DMS53 treated with DMSO at 0.1 percent for 48 hours (cell line): Measurements from ENCODE around the gene ODF2.
"Not testable (repeated sequence)": the region's sequence is repeated elsewhere in the genome, so short reads cannot be mapped to it uniquely, and the experiment has no call there.

Experiments used
- DNase-seq: peaks from one replicate; lab custom pipeline; 2025; ENCODE audit not compliant: unreplicated experiment; lab: John Stamatoyannopoulos, UW

Gene ODF2

DNA sequence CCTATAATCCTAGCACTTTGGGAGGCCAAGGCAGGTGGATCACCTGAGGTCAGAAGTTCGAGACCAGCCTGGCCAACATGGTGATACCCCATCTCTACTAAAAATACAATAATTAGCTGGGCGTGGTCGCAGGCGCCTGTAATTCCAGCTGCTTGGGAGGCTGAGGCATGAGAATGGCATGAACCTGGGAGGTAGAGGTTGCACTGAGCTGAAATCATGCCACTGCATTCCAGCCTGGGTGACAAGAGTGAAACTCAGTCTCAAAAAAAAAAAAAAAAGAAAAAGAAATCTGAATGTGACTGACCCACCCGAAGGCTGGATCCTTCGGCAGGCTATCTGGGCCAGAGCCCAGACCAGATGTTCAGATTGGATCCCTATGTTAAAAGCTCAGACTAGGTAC lies 32.5 kb upstream of the ODF2 start:
- not testable (repeated sequence) for DNase-seq

- no peak for DNase-seq
Measured at GRCh38 chr9:128424268-128424780, 31.5 kb upstream of the ODF2 start.

DNA sequence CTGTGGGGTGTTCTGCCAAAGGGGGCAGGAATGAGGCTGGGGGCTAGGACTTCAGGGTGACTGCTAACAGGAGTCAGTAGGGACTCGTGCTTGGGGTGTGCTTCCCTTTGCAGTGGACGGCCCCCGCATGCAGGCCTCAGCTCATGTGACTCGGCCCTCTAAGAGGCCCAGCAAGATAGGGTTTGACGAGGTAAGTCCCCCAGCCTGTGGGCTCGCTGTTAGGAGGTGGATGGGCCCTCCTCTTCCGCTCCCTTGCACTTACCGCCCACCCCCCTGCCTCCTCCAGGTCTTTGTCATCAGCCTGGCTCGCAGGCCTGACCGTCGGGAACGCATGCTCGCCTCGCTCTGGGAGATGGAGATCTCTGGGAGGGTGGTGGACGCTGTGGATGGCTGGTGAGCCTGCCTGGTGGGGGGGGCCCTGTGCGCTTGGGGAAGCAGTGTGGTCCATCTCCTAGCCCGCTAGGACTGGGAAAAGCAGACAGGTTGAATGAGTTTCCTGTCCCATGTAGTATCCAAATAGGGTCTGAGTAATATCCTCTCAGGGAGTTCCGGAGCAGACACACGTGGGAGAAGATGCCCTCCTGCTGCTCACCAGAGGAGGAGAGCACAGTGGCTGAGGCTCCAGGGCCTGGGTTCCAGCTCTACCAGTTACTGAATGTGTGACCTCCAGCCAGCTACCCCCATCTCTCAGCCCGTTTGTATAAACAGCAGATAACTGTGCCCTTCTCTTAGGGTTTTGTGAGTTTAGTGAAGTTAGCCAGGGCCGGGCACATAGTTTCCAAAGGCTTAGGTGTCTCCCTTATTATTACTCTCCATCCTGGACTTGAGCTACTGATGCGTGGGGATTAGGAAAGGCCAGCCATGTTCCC lies 26.9 kb upstream of the ODF2 start:
- no peak for DNase-seq

- no peak for DNase-seq
Measured at GRCh38 chr9:128429513-128430086, 26.2 kb upstream of the ODF2 start.

GRCh38 chr9:128431207-128431606 lies 24.6 kb upstream of the ODF2 start:
- DNase-seq: no peak

- DNase-seq: no peak
Measured at GRCh38 chr9:128434340-128434739, 21.5 kb upstream of the ODF2 start.

DNA sequence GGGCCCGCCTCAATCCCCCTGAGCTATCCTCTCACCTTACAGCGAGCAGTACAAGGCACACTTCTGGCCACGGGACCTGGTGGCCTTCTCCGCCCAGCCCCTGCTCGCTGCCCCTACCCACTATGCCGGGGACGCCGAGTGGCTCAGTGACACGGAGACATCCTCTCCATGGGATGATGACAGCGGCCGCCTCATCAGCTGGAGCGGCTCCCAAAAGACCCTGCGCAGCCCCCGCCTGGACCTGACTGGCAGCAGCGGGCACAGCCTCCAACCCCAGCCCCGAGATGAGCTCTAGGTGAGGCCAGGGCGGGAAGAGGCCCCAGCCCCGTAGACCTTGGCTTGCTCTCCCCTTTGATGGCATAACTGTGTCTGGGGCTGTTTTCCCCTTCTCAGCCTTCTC lies 20.2 kb upstream of the ODF2 start:
- no peak for DNase-seq

- DNase-seq: peak; percentile 80
Measured at GRCh38 chr9:128438343-128439109, 17.3 kb upstream of the ODF2 start.

DNA sequence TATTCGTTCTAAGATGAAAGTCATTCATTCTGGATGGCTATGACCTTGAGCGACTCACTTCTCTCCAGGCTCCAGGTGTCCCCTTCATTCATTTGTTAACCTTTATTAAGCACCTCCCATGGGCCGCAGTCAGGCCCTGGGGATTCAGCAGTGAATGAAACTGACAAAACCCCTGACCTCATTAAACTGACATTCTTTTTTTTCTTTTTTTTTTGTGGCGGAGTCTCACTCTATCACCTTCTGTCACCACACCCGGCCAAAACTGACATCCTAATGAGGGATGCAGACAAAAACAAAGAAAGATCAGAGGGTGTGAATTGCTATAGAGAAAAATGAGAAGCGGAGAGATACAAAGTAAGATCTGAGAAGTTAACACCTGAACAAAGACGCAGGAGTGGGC lies 16.5 kb upstream of the ODF2 start:
- no peak for DNase-seq

DNA sequence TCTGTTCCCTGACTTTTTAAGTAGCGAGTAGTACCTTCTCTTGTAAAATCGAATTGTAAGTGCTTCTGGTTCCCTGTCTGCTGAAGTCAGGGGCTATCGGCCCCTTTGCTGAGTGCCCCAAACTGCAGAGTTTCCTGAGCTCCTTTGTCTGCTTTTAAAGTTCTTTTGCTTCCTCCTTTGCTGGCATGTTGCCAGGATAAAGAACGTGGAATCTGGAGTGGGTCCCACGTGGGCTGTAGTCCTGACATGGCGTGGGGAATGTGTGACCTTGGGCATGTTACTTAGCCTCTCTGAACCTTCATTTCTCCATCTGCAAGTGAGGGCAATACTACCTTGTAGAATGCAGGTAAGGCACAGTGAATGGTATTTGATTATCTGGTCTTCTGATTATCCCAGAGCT lies 13.7 kb upstream of the ODF2 start:
- no peak for DNase-seq

DNA sequence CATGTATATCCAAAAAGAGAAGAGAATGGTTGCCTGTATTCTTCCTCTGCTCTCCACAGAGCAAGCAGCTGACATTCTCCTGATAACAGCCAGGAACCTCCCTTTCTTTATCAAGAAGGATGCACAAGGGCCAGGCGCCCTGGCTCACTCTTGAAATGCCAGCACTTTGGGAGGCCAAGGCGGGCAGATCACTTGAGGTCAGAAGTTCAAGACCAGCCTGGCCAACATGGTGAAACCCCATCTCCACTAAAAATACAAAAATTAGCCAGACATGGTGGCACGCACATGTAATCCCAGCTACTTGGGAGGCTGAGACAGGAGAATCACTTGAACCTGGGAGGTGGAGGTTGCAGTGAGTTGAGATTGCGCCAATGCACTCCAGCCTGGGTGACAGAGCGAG lies 9.3 kb upstream of the ODF2 start:
- not testable (repeated sequence) for DNase-seq

DNA sequence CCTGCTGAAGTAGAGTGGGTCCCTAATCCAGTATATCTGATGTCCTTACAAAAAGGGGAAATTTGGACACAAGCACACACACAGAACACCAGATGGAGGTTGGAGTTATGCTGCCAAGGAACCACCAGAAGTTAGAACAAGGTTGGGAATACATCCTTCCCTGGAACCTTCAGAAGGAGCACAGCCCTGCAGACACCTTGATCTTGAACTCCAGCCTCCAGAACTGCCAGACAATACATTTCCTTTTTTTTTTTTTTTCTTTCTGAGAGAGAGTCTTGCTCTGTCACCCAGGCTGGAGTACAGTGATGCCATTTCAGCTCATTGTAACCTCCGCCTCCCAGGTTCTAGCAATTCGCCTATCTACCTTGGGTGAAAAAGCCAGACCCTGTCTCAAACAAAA lies 7.1 kb upstream of the ODF2 start:
- DNase-seq: no peak

DNA sequence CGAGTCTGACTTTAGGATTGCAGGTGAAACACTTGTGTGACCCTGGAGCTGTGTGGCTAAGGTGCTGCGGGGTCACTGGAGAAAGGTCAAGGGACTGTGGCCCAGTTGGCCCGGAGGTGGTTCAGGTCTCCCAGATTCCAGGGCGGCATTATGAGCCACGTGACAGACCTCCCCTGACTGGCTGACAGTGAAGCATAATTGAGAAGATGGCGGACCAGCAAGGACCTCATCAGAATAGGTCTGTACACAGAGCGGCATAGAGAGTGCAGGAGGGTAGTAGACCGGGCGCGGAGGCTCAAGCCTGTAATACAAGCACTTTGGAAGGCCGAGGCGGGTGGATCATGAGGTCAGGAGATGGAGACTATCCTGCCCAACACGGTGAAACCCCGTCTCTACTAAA lies 815 bp upstream of the ODF2 start:
- peak; percentile 17 for DNase-seq

DNA sequence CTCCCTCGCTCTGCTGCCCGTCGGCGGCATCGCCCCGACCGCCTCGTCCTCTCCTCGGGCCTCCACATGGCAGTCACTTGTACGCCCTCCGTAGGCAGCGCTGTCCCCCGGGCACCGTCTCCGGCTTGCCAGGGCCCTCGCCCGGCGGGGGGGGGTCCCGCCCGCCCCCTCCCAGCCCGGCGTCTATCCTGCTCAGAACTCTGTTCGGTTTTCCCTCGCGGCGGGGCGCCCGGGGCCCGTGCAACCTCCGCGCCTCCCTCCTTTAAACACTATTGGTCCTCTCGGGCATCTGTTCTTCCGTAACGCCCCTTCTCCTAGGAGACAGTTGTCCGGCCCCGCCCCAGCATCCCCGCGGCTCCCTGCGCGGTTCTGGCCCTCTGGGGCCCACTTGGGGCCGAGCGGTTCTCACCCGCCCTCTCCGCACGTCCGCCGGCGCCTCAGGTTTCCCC lies 831 bp downstream of the ODF2 start:
- peak; percentile 62 for DNase-seq

GRCh38 chr9:128457207-128457606 lies 1.4 kb downstream of the ODF2 start:
- no peak for DNase-seq

- no peak for DNase-seq
Measured at GRCh38 chr9:128459011-128459410, 3.2 kb downstream of the ODF2 start.

GRCh38 chr9:128469070-128469469 lies 13.3 kb downstream of the ODF2 start:
- DNase-seq: no peak

GRCh38 chr9:128470560-128470959 lies 14.8 kb downstream of the ODF2 start:
- DNase-seq: no peak

GRCh38 chr9:128473104-128473503 lies 17.3 kb downstream of the ODF2 start:
- no peak for DNase-seq

DNA sequence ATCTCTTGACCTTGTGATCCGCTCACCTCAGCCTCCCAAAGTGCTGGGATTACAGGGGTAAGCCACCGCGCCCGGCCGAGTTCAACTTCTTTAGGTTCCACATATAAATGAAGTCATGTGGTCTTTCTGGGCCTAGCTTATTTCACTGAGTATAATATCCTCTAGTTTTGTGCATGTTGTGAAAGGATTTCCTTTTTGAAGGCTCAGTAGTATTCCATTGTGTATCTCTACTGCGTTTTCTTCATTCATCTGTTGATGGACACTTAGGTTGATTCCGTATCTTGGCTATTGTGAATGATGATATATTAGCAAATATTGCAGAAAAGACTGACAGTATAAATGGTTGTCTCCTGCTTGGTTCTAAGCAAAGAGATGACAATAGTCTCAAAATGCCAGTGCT lies 20.1 kb downstream of the ODF2 start:
- DNase-seq: no peak

- no peak for DNase-seq
Measured at GRCh38 chr9:128479262-128479661, 23.5 kb downstream of the ODF2 start.

GRCh38 chr9:128481561-128481960 lies 25.8 kb downstream of the ODF2 start:
- DNase-seq: no peak
